Activated CD4-positive, alpha-beta T cell treated with anti-CD3 and anti-CD28 coated beads, Interleukin-2, Interleukin-4, amounts not matched to agents 100 ng/mL and 50 ng/mL, durations not matched to agents 16 hours and 8 hours (primary cell): ENCODE results near the gene ELOVL5.
"Not testable (repeated sequence)": the region's sequence is repeated elsewhere in the genome, so short reads cannot be mapped to it uniquely, and the experiment has no call there.

ENCODE experiments used
- DNase-seq: peaks from one replicate; pipeline ENCODE4 v3.0.0-alpha.2; 2020; ENCODE audit warnings: low spot score

Gene ELOVL5

DNA sequence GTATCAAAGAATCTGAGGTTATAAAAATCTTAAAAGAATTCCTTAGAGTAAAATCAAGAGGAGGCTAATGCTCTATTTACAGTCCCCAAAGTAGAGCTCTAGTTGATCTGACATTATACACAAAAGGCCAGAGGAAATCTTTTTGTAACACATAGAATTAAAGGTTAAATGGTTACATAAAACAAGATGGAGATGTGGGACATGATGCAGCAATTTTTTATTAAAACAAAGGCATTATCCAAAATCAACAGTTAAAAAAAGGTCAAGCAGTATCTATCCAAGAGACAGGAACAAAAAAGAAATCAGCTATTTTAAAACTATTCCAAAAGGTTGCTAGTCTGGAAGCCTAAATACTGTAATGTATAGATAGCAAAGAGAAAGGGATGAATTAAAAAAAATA lies 20.4 kb downstream of the ELOVL5 start:
- DNase-seq: no peak

DNA sequence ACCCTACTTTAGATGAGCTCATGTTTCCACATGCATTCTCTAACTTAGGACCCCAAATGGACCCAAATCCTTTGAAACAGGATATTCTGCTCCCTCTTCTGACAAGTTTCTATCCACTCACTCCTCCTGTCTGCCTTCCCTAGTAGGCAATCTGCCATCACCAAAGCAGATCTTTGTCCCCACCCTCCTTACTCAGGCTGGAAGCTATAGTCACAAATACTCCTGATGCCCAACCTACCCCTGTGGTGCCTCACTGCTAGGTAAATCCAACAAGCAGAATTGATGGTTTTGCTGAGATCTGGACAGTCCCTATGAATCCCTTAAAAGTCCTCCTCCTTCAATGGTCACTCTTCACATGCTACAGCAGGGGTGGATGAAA lies 21.7 kb downstream of the ELOVL5 start:
- no peak for DNase-seq

DNA sequence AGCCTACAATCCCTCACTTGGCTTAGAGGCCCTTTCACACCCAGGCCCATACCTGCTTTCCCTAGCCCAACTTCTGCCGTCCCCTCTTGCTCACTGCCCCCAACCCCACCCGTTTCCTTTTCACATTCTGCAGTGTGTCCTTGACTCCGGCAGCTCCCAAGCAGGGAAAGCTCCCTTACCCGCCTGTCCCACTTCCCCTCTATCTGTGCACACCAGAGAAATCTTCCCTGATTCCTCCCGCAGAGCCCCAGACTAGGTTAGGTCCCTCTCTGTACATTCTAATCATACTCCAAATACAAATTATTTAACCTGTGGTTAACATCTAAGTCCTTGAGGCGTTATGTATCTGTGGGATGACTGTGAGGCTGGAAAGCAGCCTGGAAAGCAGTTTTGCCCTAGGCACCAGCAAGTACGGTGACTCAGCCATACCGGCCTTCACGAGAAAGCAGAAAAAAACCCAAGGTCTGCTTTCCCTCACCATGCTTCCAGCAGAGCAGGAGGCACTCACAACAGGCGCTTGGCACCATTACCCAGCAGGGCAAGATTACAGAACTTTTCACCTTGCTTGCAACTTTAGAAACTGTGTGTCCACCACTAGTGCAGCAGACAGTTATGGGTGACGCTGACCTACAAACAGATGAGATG lies 22.3 kb downstream of the ELOVL5 start:
- no peak for DNase-seq

DNA sequence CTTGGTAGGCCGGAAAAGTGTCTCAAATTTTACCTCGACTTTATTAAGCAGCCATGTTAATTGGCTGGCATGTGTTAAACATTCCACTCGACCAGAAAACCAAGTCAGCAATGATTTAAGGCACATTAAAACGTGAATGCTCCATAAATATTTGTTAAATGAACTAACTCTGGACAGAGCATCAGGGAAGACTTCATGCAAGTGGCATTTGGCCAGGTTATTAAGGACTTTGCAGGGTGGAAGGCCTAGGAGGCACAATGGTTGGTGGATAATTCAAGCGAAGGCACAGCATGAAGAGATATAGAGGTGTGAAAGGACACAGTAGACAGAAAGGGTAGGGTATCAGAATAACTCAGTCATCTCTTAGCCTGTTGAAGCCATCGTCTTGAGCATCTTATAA lies 23.0 kb downstream of the ELOVL5 start:
- no peak for DNase-seq

DNA sequence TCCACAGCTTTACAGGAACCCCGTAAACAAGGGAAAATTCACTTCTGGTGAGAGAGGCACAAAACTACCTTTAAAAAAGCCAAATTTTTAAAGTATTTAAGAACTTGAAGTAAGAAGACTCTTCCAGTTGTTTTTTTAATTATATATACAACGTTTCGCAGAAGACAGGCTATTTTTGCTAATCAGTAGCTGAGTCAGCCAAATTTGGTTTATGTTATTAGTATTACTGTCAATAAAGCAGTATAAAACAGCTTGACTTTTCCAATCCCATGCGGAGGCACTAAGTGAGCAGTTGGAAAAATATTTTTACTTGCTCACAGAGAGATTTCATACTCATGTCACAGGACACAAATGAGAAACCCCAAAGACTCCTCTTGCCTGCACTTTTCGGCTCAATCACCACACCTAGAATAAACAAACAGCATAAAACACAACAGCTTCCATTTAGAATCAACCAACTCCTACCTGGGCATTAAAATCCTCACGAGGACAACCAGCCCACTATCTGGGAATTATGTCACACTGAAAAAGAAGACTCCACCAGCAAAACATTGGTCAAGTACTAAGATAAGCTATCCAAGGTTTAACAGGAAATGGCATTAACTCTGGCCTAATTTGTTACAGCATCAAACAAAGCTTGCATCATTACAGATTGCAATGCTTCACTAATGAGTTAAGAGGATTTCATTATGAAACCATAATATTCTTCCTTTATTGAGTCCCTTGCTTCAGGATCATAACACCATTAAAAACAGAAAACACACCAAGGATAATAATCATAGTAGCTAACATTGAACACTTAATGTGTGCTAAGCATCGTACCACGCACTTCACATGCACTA lies 26.3 kb downstream of the ELOVL5 start:
- no peak for DNase-seq

DNA sequence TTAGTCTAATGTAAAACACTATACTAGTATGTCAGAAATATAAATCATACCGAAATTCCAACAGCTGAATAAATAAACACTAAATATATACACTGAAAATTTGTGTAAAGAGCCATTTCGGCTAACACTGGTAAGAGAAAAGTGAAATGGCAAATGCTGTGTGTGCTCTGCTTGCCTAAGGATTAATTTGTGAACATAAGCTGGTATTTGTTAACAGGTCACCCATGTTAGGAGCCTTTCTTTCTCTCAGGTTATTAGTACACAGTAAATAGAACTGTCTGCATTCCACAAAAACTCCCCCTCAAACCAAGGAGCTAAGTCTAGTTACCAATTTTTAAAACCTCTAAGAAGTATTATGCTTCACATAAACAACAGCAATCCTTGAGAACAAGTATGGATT lies 27.0 kb downstream of the ELOVL5 start:
- no peak for DNase-seq

DNA sequence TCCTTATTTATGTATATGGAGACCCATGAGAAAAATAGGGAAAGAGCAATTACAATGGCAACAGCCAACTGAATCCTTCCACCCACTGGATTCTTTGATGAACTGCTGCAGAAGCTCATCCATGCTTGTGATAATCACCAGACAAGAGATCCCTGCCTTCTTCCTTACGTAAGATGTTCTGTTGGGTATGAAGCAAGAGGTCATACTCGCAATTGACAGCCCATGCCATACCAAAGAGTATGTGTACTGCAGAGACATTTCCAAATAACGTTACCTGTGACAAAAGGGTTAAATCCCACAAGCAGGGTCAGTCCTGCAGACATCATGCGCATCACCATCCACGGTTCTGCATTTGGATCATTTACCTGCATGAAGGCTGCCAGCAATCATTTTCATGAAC lies 27.8 kb downstream of the ELOVL5 start:
- no peak for DNase-seq

DNA sequence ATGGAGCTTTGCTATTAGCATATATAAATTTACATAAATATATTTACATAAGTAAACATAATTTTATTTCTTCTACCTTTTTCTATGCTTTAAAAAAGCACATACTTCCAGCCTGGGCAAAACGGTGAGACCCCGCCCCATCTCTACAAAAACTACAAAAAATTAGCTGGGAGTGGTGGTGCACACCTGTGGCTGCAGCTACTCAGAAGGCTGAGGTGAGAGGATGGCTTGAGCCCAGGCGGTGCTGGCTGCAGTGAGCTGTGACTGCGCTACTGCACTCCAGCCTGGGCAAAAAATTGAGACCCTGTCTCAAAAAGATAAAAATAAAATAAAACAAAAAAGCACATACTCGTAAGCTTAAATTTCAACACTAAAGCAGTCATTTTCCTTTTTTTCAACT lies 30.3 kb downstream of the ELOVL5 start:
- no peak for DNase-seq

DNA sequence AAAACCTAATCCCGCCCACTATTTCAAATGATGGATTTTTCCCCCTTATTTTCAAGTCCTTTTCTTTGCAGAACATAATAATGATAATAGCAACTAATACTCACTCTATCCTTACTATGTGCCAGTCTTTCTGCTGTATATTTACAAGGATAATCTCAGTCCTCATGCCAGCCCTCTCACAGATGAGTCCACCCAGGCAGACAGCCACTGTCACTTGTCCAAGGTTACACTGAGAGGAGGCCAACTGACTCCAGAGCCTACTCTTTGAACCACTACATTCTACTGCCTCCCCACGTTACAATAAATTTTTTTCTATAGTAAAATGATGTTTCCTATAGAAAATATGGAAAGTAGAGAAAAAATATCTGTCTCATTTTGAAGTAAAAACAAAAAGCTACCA lies 30.9 kb downstream of the ELOVL5 start:
- DNase-seq: no peak

DNA sequence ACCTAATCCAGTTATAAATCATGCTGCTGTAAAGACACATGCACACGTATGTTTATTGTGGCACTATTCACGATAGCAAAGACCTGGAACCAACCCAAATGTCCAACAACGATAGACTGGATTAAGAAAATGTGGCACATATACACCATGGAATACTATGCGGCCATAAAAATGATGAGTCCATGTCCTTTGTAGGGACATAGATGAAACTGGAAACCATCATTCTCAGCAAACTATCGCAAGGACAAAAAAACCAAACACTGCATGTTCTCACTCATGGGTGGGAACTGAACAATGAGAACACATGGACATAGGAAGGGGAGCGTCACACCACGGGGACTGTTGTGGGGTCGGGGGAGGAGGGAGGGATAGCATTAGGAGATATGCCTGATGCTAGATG lies 31.5 kb downstream of the ELOVL5 start:
- not testable (repeated sequence) for DNase-seq

DNA sequence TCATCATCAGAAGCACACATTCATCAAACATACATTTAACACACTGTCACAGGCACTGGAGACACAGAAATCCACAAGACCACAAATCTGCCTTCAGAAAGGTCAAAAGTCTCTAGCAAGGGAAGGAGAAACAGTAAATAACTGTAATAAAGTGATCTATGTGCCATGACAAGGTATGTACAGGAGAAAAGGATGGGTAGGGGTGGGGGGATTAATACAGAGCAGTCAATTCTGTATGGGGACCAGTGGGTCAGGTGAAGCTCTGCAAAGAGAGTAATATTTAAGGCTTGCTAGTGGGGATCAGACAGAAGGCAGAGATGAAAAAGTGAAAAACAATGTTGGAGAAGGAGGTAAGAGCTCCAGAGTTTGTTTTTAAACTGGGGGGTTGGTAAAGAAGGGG lies 32.6 kb downstream of the ELOVL5 start:
- no peak for DNase-seq

DNA sequence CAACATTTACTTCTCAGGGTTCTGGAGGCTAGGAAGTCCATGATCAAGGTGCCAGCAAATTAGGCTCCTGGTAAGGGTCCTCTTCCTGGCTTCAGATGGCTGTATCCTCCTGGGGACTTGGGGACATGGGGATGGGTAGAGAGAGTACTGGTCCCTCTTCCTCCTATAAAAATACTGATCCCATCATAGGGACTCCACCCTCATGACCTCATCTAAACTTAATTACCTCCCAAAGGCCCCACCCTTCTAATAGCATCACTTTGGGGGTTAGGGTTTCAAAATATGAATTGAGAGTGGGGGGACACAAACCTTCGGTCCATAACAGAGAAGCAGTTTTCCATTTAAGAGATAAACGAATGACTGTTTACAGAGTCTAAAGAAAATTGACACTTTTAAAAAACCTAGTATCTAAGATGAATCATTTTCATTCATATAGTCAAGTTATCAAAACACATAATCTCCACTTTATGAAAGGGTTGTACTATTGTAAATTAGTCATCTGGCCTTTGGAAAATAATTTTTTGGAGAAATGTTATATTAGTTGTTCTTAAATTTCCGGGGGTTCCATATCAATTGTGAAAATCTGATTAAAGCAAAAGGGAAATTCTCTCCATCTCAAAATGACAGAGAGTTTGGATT lies 33.5 kb downstream of the ELOVL5 start:
- no peak for DNase-seq

DNA sequence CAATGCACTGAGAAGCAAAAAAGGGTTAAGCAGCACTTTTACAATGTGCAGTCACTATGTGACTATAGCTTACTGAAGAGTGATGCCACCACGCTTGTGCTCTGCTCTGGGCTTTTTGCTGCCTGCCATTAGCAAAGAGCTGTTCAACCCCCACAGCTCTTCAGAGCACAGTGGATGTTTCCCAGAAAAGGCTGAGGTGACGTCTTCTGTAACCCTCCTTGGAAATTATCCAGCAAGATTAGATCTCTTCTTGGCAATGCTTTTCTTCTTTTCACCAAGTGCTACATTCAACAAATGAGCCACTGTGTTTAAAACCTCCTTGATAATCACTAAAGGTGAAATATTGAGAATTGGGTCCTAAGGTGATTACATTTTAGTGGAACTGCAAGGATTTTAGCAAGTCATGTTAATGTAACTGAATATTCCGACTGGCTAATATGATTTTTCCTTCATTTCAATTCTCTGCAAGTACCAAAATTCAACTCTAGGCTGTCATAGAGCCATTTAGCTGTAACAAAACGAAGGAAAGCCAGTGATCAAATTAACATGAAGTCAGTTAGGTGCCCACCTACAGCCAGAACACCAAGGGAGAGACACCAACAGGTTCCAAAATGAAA lies 34.9 kb downstream of the ELOVL5 start:
- DNase-seq: no peak

DNA sequence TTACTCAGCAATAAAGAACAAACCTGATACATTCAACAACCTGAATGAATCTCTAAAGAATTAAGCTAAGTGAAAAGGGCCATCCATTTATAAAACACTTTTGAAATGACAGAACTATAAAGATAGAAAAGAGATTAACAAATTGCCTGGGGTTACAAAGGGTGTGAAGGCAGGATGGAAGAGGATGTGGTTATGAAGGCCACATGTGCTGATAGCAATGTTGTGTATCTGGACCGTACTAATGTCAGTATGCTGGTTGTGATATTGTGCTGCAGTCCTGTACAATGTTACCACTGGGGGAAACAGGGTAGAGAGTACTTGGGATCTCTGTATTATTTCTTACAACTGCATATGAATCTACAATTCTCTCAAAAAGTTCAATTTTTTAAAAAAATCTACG lies 36.4 kb downstream of the ELOVL5 start:
- DNase-seq: peak; percentile 50

DNA sequence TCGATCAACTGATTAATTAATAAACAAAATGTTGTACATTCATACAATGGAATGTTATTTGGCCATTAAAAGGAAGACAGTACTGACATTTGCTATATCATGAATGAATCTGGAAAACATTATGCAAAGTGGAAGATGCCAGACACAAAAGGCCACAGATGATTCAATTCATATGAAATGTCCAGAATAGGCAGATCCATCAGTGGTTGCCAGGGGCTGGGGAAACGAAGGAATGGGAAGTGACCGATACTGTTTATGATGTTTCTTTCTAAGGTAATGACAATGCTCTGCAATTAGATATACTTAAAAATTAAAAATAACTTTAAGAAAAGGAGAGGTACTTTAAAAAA lies 37.2 kb downstream of the ELOVL5 start:
- DNase-seq: no peak

DNA sequence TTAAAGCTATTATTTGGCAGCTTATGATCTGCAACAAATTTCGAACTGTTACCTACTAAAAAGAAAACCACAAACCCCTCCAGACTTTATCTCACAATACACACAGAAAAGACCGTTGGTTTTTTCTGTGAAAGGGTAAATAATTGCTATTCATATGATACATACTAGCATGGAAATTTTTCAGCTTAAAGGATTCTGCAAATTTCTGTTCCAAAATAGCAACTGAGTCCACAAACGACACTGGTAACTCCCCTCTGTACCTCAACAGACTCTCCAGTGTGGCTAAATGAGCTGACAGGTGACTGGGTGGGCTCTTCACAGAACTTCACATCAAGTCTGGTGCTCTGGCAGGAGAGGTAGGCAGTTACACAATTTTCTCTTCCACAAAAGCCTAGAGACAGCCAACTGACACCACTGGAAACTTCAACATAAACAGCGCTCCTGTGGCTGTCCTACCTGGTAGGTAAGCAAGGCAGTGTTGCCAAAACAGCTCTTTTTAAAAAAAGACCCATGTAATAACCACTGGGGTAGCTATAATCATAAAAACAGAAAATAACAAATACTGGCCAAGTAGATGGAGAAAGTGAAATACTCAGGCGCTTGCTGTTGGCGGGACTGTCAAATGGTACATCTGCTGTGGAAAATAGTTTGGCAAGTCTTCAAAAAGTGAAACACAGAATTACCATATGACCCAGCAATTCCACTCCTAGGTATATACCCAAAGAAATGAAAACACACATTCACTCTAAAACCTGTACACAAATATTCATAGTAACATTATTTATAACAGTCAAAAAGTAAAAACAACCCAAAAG lies 37.8 kb downstream of the ELOVL5 start:
- no peak for DNase-seq

DNA sequence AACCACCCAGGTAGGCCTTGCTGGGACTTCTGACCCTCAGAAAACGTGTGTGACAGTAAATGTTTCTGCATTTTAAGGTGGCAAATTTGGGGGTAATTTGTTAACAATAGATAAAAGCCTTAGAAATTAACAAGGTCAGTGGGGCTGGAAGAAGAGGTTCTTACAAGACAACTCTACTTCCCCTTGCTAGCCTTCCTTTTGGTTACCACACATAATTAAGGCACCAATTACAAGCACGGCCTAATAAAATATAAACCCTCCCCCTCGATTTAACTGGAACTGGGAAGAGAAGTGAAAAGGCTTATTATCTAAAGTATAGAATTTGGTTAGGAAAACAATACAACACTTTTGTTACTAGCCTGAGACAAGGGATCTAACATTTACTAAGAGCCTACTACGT lies 38.8 kb downstream of the ELOVL5 start:
- no peak for DNase-seq

DNA sequence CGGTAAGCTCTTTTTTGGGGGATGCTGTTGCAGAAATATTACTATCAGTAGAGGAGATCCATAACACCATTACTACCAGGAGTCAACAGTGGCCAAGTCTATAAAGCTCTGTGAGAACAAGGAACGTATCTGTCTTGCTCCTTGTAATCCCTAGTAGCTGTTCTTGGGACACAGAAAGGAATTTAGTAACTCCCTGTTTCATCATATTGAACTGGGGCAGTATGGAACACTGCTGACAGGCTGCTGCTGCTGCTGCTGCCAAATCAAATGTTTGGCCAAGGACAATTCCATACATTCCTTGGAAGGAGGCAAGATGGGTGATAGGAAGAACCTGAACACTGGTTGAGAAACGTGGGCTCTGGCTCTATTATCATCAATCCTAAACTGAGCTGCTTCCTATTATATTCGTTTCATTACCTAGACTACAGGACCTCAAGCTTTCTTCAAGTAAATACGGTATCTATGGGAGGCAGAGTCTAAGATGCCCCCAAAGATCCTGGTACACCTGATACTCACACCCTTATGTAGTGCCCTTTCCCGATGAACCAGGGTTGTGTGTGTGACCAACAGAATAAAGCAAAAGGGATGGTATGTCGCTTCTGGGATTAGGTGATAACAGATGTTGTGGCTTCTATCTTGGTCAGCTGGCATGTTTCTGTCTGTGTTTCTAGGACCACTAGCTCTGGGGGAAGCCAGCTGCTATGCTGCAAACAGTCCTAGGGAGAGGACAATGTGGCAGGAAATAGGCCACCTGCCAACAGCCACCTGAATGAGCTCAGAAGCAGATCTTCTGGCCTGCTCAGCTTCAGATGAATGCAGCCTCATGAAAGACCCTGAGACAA lies 39.5 kb downstream of the ELOVL5 start:
- DNase-seq: no peak

DNA sequence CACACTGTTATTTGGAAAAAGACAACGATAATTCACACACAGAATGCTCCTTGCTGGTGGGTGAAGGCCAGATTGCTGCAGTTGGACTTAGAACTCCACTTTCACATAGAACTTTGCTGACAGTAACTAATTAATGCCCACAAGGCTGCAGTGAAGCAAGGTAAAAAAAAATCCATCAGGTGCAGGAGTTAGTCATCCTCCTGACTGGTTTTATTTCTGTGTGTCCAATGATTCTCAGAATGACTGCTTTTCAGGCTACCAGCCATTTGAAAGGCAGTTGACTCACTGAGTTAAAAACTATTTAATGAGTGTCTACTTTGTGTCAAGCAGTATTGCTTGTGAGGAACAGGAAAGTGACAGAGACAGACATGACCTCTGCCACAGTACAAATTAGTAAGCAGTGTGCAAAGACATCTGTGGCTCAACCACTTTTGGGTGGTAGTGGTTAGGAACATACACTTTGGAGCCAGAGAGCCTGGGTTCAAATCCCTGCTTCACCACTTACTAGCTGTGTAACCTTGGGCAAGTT lies 41.9 kb downstream of the ELOVL5 start:
- peak; percentile 88 for DNase-seq

DNA sequence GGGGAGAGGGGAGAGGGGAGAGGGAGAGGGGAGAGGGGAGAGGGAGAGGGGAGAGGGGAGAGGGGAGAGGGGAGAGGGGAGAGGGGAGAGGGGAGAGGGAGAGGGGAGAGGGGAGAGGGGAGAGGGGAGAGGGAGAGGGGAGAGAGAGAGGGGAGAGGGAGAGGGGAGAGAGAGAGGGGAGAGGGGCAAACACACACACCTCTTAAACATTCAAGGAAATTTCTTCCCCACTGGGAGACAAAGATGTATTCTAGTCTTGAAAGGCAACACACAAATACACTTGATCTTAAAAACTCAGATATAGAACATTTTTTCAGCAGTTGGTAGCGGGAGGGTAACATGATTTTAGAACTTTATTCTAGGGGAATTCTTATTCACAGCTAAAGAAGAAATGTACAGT lies 42.5 kb downstream of the ELOVL5 start:
- DNase-seq: not testable (repeated sequence)

DNA sequence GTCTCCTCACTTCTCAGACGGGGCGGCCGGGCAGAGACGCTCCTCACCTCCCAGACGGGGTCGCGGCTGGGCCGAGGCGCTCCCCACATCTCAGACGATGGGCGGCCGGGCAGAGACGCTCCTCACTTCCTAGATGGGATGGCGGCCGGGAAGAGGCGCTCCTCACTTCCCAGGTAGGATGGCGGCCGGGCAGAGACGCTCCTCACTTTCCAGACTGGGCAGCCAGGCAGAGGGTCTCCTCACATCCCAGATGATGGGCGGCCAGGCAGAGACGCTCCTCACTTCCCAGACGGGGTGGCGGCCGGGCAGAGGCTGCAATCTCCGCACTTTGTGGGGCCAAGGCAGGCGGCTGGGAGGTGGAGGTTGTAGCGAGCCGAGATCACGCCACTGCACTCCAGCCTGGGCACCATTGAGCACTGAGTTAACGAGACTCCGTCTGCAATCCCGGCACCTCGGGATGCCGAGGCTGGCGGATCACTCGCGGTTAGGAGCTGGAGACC lies 43.2 kb downstream of the ELOVL5 start:
- DNase-seq: not testable (repeated sequence)
